ENCODE measurements around the gene CCNG2.
"Not testable (repeated sequence)": the region's sequence is repeated elsewhere in the genome, so short reads cannot be mapped to it uniquely, and the experiment has no call there.

CCNG2 gene

GRCh38 chr4:77123411-77123810 is 33.6 kb upstream of the CCNG2 start:
- DNase-seq (ENCODE audit: low spot score), result no peak

GRCh38 chr4:77124576-77124975 is 32.4 kb upstream of the CCNG2 start:
- no peak for TF ChIP-seq CTCF (IDR thresholded peaks at IDR 0.05; ENCODE audit: extremely low read depth, missing control alignments)

More at GRCh38 chr4:77123411-77123810, 33.6 kb upstream of the CCNG2 start:
- no peak for TF ChIP-seq CTCF (IDR thresholded peaks at IDR 0.05; ENCODE audit: extremely low read depth, missing control alignments)

DNA sequence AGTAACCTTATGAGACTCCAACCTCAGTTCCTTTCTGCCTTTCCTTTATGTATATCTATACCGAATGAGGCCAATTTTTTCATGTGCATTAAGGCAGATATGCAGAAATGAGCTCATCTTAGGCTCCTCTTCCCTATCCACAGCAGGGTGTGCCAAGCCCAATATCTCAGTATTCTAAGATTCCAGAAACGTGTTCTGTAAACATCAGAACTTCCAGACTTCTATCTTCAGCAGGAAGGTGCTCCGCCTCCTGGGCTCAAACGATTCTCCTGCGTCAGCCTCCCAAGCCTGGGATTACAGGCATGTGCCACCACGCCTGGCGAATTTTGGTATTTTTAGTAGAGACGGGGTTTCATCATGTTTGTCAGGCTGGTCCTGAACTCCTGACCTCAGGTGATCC is 31.0 kb upstream of the CCNG2 start:
- TF ChIP-seq CTCF (IDR thresholded peaks at IDR 0.05; ENCODE audit: extremely low read depth, missing control alignments), result no peak
- no peak for DNase-seq (ENCODE audit: low spot score)

More at GRCh38 chr4:77124576-77124975, 32.4 kb upstream of the CCNG2 start:
- no peak for DNase-seq (ENCODE audit: low spot score)

- DNase-seq (ENCODE audit: low spot score), result peak; percentile 50
These were observed 30.2 kb upstream of the CCNG2 start for GRCh38 chr4:77126809-77127208.

DNA sequence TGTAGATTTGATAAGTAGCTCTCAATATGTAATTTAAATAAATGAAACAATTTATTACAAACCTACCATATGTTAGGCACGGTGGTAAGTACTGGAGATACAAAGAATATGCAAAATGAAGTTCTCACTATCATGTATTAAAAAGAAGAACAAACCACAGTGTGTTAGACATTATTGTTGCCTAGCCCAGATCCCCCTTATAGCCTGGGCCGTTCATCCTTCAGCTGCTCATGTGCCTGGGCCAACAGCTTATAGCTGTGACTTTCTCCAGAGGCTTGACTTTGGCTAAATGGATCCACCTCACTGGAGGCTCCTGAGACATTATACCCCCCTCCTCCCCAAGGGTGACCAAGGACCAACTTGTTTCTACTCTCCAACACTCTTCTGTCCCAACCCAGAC is 29.8 kb upstream of the CCNG2 start:
- no peak for TF ChIP-seq CTCF (IDR thresholded peaks at IDR 0.05; ENCODE audit: extremely low read depth, missing control alignments)
- DNase-seq (ENCODE audit: low spot score), result no peak

More at GRCh38 chr4:77126809-77127208, 30.2 kb upstream of the CCNG2 start:
- TF ChIP-seq CTCF (IDR thresholded peaks at IDR 0.05; ENCODE audit: extremely low read depth, missing control alignments), result no peak

- no peak for TF ChIP-seq CTCF (IDR thresholded peaks at IDR 0.05; ENCODE audit: extremely low read depth, missing control alignments)
- no peak for DNase-seq (ENCODE audit: low spot score)
These were observed 29.0 kb upstream of the CCNG2 start for GRCh38 chr4:77127837-77128621.

GRCh38 chr4:77132652-77133312 is 24.2 kb upstream of the CCNG2 start:
- no peak for DNase-seq (ENCODE audit: low spot score)
- no peak for TF ChIP-seq CTCF (IDR thresholded peaks at IDR 0.05; ENCODE audit: extremely low read depth, missing control alignments)

- DNase-seq (ENCODE audit: low spot score), result not testable (repeated sequence)
These were observed 19.6 kb upstream of the CCNG2 start for GRCh38 chr4:77137448-77137847.

Measured in GM20000 (cell line).